ENCODE measurements around the gene CD4. TPM values are rescaled to one million over a fixed set of nuclear protein-coding genes. Genes with fewer than 3 reads are reported as not detected.

Gene CD4
- total and polyA plus RNA-seq, 2 donors (not counting 1 experiment from before 2014, with no cell fraction given): 27.2 to 152 TPM

DNA sequence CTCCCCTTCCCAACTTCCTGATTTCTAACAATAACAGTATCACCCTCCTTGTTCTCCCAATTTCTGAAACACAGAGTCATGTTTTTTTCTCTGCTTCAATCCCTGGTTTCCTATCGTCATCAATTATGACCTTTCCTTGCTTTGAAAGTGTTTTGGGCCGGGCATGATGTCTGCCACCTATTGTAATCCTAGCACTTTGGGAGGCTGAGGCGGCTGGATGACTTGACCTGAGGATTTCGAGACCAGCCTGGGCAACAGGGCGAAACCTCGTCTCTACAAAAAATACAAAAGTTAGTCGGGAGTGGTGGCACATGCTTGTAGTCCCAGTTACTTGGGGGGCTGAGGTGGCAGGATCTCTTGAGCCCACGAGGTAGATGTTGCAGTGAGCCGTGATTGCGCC lies 19.7 kb downstream of the CD4 start:
- Histone ChIP-seq H2AFZ (ENCODE audit: low read length) (no peak overlapping the region), H3K79me2 (ENCODE audit: control insufficient read depth, insufficient read depth, low read length) (no peaks in the 10 kb centered on the region), H3K9ac (ENCODE audit: insufficient read depth, low read length) (no peak overlapping the region), H4K20me1 (ENCODE audit: control insufficient read depth, extremely low read depth, insufficient read depth, low read length) (no peaks in the 10 kb centered on the region), H3K4me3 (replicated peaks in 1 of 4; ENCODE audit: control extremely low read depth in 1 of 4, insufficient read depth in 1 of 4, low read depth in 3 of 4, low read length in 4 of 4) (no peak overlapping the region), H3K4me2 (ENCODE audit: extremely low read depth, insufficient read depth, low read length) (no peak overlapping the region), H3K36me3 (ENCODE audit: control insufficient read depth, insufficient read depth, low read length) (no peaks in the 10 kb centered on the region), H3K4me1 (ENCODE audit: control insufficient read depth, extremely low read depth, insufficient read depth, low read length) (no peaks in the 10 kb centered on the region), H3K27me3 (ENCODE audit: control insufficient read depth, insufficient read depth, low read length) (no peaks in the 10 kb centered on the region), H3K27ac (ENCODE audit: insufficient read depth, low read length) (no peak overlapping the region), H3K9me3 (ENCODE audit: control insufficient read depth, insufficient read depth, low read depth, low read length) (no peaks in the 10 kb centered on the region)
- TF ChIP-seq, protein P1, sequence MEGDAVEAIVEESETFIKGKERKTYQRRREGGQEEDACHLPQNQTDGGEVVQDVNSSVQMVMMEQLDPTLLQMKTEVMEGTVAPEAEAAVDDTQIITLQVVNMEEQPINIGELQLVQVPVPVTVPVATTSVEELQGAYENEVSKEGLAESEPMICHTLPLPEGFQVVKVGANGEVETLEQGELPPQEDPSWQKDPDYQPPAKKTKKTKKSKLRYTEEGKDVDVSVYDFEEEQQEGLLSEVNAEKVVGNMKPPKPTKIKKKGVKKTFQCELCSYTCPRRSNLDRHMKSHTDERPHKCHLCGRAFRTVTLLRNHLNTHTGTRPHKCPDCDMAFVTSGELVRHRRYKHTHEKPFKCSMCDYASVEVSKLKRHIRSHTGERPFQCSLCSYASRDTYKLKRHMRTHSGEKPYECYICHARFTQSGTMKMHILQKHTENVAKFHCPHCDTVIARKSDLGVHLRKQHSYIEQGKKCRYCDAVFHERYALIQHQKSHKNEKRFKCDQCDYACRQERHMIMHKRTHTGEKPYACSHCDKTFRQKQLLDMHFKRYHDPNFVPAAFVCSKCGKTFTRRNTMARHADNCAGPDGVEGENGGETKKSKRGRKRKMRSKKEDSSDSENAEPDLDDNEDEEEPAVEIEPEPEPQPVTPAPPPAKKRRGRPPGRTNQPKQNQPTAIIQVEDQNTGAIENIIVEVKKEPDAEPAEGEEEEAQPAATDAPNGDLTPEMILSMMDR (conservative IDR thresholded peaks at IDR 0.05 in 1 of 2, IDR thresholded peaks at IDR 0.05 in 1 of 2; ENCODE audit: low read depth in 1 of 2, low read length in 2 of 2): no peak
- TF ChIP-seq EZH2 (IDR thresholded peaks at IDR 0.05; ENCODE audit: low read length, missing control alignments): no peak
- no peak for DNase-seq (ENCODE audit: low read depth in 2 of 2)

DNA sequence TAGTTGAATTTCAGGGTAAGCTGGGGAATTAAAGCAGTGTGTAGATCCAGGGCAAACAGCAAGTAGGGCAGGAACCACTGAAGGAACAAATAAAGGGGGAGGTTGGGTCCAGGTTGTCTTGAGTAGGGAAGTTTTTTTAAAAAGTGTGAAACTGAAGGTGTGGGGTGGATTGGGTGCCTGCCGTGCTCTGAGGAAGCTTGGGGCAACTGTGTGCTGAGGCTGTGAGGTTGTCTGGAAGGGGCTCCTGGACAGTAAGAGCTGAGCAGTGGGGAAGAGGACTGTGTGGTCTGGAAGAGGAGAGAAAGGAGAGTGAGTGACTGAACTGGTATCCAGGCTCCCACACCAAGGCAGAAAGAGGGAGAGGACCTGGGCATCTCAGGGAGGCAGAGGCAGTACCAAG lies 21.4 kb downstream of the CD4 start:
- no peak overlapping the region for H3K9ac ChIP-seq (ENCODE audit: insufficient read depth, low read length)

DNA sequence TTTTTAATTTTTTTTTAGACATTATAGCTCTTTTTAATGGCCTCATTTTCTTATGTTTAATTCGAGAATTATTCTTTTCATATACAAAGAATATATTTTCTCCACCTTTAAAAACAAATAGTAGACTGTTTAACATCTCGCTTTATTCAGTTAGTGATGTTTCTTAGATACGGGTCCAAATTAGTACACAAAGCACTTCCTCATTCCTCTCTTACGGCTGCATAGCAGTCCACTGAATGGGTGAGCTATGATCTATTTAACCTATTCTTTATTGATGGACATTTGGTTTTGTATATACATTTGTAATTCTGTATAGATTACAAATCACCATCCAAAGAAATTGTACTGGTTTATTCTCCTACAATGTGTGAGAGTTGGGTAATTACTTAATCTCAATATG lies 24.0 kb downstream of the CD4 start:
- no peak for DNase-seq (ENCODE audit: low read depth in 2 of 2)
- Histone ChIP-seq H3K4me2 (ENCODE audit: extremely low read depth, insufficient read depth, low read length) (no peak overlapping the region), H2AFZ (ENCODE audit: low read length) (no peak overlapping the region), H3K36me3 (ENCODE audit: control insufficient read depth, insufficient read depth, low read length) (peaks cover 4% of the 10 kb centered on the region), H4K20me1 (ENCODE audit: control insufficient read depth, extremely low read depth, insufficient read depth, low read length) (no peaks in the 10 kb centered on the region), H3K4me1 (ENCODE audit: control insufficient read depth, extremely low read depth, insufficient read depth, low read length) (no peaks in the 10 kb centered on the region), H3K9ac (ENCODE audit: insufficient read depth, low read length) (no peak overlapping the region), H3K4me3 (replicated peaks in 1 of 4; ENCODE audit: control extremely low read depth in 1 of 4, insufficient read depth in 1 of 4, low read depth in 3 of 4, low read length in 4 of 4) (no peak overlapping the region), H3K27ac (ENCODE audit: insufficient read depth, low read length) (no peak overlapping the region), H3K27me3 (ENCODE audit: control insufficient read depth, insufficient read depth, low read length) (no peaks in the 10 kb centered on the region), H3K9me3 (ENCODE audit: control insufficient read depth, insufficient read depth, low read depth, low read length) (no peaks in the 10 kb centered on the region), H3K79me2 (ENCODE audit: control insufficient read depth, insufficient read depth, low read length) (no peaks in the 10 kb centered on the region)
- no peak for TF ChIP-seq EZH2 (IDR thresholded peaks at IDR 0.05; ENCODE audit: low read length, missing control alignments)
- TF ChIP-seq, protein P1 (conservative IDR thresholded peaks at IDR 0.05 in 1 of 2, IDR thresholded peaks at IDR 0.05 in 1 of 2; ENCODE audit: low read depth in 1 of 2, low read length in 2 of 2): no peak

More for the DNA sequence above, 21.4 kb downstream of the CD4 start:
- Histone ChIP-seq H4K20me1 (ENCODE audit: control insufficient read depth, extremely low read depth, insufficient read depth, low read length) (no peaks in the 10 kb centered on the region), H3K4me3 (replicated peaks in 1 of 4; ENCODE audit: control extremely low read depth in 1 of 4, insufficient read depth in 1 of 4, low read depth in 3 of 4, low read length in 4 of 4) (no peak overlapping the region), H3K4me1 (ENCODE audit: control insufficient read depth, extremely low read depth, insufficient read depth, low read length) (no peaks in the 10 kb centered on the region), H3K27ac (ENCODE audit: insufficient read depth, low read length) (no peak overlapping the region), H2AFZ (ENCODE audit: low read length) (no peak overlapping the region), H3K79me2 (ENCODE audit: control insufficient read depth, insufficient read depth, low read length) (no peaks in the 10 kb centered on the region), H3K27me3 (ENCODE audit: control insufficient read depth, insufficient read depth, low read length) (no peaks in the 10 kb centered on the region), H3K4me2 (ENCODE audit: extremely low read depth, insufficient read depth, low read length) (no peak overlapping the region), H3K36me3 (ENCODE audit: control insufficient read depth, insufficient read depth, low read length) (no peaks in the 10 kb centered on the region), H3K9me3 (ENCODE audit: control insufficient read depth, insufficient read depth, low read depth, low read length) (no peaks in the 10 kb centered on the region)
- no peak for DNase-seq (ENCODE audit: low read depth in 2 of 2)
- TF ChIP-seq EZH2 (IDR thresholded peaks at IDR 0.05; ENCODE audit: low read length, missing control alignments): no peak
- TF ChIP-seq, protein P1 (conservative IDR thresholded peaks at IDR 0.05 in 1 of 2, IDR thresholded peaks at IDR 0.05 in 1 of 2; ENCODE audit: low read depth in 1 of 2, low read length in 2 of 2): no peak

All from fibroblast of lung (primary cell).